ENCODE data around the gene TDRD12.

Gene TDRD12

GRCh38 chr19:32719611-32720059, at the start of gene TDRD12:
TSS of gene TDRD12 (plus strand) at chr19:32719767. CDS start at chr19:32720073, 306 bp downstream.
- no peak for DNase-seq (ENCODE audit: low read depth)

- no peak for DNase-seq (ENCODE audit: low read depth)
Measured at GRCh38 chr19:32671883-32672593, 47.5 kb upstream of the TDRD12 start.

- no peak for DNase-seq (ENCODE audit: low read depth)
Measured at GRCh38 chr19:32672841-32673240, 46.7 kb upstream of the TDRD12 start.

GRCh38 chr19:32673573-32673972, 46.0 kb upstream of the TDRD12 start:
- no peak for DNase-seq (ENCODE audit: low read depth)

- DNase-seq (ENCODE audit: low read depth), result no peak
Measured at GRCh38 chr19:32674153-32674930, 45.2 kb upstream of the TDRD12 start.

GRCh38 chr19:32674931-32675719, 44.4 kb upstream of the TDRD12 start, which contains the start of gene ANKRD27:
TSS of gene ANKRD27 (minus strand) at chr19:32675180. CDS start at chr19:32659015, 16,165 bp downstream.
- DNase-seq (ENCODE audit: low read depth), result peak; percentile 96

- peak; percentile 27 for DNase-seq (ENCODE audit: low read depth)
Measured at GRCh38 chr19:32675720-32676185, 43.8 kb upstream of the TDRD12 start, which contains the start of gene RGS9BP. TSS of gene RGS9BP (plus strand) at chr19:32675848. CDS start at chr19:32676264, 416 bp downstream.

GRCh38 chr19:32676186-32676894, 43.2 kb upstream of the TDRD12 start:
- DNase-seq (ENCODE audit: low read depth), result no peak

GRCh38 chr19:32676895-32677359, 42.6 kb upstream of the TDRD12 start:
- no peak for DNase-seq (ENCODE audit: low read depth)

- no peak for DNase-seq (ENCODE audit: low read depth)
Measured at GRCh38 chr19:32677657-32678056, 41.9 kb upstream of the TDRD12 start.

- no peak for DNase-seq (ENCODE audit: low read depth)
Measured at GRCh38 chr19:32680986-32681385, 38.6 kb upstream of the TDRD12 start.

GRCh38 chr19:32682317-32682716, 37.2 kb upstream of the TDRD12 start:
- DNase-seq (ENCODE audit: low read depth), result no peak

- DNase-seq (ENCODE audit: low read depth), result no peak
Measured at GRCh38 chr19:32686847-32687475, 32.6 kb upstream of the TDRD12 start.

GRCh38 chr19:32687681-32688080, 31.9 kb upstream of the TDRD12 start:
- DNase-seq (ENCODE audit: low read depth), result no peak

GRCh38 chr19:32688311-32688710, 31.3 kb upstream of the TDRD12 start:
- DNase-seq (ENCODE audit: low read depth), result no peak

- DNase-seq (ENCODE audit: low read depth), result peak; percentile 75
Measured at GRCh38 chr19:32691291-32691951, 28.1 kb upstream of the TDRD12 start, which contains the start of gene NUDT19. TSS of gene NUDT19 (plus strand) at chr19:32691821. CDS start at chr19:32691961, 140 bp downstream.

- peak; percentile 36 for DNase-seq (ENCODE audit: low read depth)
Measured at GRCh38 chr19:32691952-32692726, 27.4 kb upstream of the TDRD12 start.

- DNase-seq (ENCODE audit: low read depth), result no peak
Measured at GRCh38 chr19:32692727-32693061, 26.9 kb upstream of the TDRD12 start.

Data from stimulated activated CD8-positive, alpha-beta memory T cell treated with anti-CD3 and anti-CD28 coated beads, Interleukin-4, amount 100 ng/mL, for 24 hours (primary cell).